SIG-M5 (cell line): ENCODE measurements around the gene PRKAR2B.
"Not testable (repeated sequence)": the region's sequence is repeated elsewhere in the genome, so short reads cannot be mapped to it uniquely, and the experiment has no call there.

Source experiments
- DNase-seq: peaks from one replicate; lab custom pipeline; 2025; lab: John Stamatoyannopoulos, UW

Gene PRKAR2B

DNA sequence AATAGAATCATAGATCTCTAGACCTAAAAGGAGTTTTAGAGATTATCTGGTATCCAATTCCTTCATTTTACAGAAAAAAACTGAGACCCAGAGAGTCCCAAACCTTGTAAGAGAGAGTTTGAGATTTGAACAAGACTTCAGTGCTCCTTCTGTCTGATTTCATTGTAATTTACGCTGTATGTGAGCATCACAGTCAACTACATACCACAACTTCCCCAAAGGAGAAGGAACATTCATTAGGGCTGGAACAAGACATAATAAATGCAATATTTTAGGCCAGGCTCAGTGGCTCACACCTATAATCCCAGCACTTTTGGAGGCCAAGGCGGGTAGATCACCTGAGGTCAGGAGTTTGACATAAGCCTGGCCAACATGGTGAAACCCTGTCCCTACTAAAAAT lies 17.3 kb upstream of the PRKAR2B start:
- DNase-seq: no peak

DNA sequence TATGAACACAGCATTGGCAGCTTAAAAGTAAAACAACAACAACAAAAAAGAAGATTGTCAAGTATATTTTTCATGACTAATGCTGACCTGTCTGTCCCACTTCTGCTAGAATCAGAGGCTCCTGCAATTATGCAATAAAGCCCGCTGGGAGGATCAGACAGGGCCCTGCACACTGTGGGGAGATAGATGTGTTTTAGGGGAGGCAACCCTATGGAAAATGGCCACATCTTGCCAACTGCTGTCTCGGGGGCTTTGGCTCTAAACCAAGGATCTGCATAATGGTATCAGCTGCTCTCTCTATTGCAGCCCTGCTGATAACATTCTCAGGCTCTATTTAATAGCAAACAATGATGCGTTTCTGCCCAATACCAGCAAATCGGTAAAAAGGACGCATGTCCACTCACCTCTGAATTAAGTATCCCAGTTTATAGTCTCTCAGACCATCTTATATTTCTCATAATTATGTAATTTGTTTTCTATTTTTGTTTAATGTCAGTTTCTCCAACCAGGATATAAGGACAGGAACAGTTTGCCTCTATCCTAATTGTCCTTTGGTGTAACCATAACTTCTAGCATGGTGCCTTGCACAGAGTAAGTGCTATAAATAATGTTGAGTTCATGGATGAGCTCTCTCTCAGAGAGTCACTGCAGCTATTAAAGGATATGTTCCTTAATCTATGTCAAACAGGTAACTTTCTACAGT lies 15.3 kb upstream of the PRKAR2B start:
- DNase-seq: no peak

DNA sequence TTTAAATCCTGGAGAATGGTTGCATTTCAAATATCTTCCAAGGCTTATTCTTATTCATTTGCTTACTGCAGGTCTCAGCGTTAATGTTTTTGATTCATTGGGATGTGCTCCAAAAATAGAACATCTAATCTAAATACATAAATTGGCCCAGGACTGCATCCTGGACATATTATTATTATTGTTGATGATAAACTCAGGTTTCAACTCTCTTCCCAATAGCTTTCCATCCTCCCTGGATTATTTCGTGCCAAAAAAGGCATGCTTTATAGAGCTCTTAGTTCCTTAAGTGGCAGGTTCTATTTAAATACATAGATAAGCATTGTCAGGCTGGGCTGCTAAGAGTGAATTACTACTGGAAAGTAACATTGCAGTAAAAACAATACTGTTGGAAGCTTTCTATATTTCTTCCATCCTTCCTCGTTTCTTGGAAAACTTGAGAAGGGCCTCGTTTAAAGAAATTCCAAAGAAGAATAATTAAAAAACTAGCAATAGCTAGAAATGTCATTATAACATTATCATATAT lies 14.7 kb upstream of the PRKAR2B start:
- no peak for DNase-seq

DNA sequence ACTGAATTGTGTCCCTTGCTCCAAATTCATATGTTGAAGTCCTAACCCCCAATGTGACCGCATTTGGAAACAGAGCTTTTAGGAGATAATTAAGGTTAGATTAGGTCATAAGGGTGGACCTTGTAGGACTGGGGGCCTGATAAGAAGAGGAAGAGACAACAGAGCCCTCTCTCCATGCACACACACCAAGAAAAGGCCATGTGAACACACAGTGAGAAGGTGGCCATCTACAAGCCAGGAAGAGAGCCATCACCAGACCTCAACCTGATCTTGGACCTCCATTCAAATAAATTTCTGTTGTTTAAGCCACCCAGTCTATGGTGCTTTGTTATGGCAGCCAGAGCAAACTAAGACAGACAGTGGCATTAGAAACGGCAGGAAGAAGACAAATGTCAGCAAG lies 12.5 kb upstream of the PRKAR2B start:
- DNase-seq: no peak

DNA sequence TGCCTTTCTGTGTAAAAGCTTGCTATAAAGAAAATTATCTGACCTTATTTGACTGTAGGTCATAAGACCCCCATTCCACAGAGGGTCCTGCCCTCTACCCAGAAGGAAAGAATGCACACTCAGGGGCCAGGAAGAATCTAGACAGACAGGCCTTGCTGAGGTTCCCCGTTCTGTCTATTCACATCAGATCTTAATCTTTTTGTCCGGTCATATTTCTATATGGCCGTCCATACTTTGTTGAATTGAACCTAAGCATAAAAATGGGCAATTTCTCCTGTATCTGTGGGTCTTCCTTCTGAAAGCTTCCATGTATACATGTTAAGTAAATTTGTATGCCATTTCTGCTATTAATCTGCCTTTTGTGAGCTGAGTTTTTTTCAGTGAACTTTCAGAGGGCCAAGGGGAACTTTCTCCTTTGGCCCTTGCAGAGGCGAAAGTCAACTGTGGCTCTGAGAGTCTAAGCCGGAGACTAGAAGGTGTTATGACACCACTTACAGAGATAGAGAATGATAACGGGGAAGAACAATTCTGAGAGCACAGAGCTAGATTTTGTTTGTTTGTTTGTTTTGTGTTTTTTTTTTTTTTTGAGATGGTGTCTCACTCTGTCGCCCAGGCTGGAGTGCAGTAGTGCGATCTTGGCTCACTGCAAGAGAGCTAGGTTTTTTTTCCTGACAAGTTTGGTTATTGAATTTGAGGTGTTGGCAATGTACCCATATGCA lies 11.6 kb upstream of the PRKAR2B start:
- no peak for DNase-seq

DNA sequence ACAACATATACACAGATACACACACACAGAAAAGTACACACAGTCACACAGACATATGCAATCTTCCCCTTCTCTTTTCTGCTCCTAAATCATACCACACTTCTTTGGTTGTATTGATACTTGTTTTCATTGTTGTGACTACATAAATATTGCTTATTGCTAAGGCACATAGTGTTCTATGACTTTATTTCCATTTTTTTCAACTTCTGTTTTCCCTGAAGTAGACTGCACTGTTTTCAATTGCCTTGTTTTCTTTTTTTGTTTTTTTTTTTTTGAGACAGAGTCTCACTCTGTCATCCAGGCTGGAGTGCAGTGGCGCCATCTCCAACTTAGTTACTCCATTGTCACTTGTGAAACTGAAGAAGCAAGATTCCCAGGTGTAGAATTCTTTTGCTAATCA lies 10.0 kb upstream of the PRKAR2B start:
- no peak for DNase-seq

DNA sequence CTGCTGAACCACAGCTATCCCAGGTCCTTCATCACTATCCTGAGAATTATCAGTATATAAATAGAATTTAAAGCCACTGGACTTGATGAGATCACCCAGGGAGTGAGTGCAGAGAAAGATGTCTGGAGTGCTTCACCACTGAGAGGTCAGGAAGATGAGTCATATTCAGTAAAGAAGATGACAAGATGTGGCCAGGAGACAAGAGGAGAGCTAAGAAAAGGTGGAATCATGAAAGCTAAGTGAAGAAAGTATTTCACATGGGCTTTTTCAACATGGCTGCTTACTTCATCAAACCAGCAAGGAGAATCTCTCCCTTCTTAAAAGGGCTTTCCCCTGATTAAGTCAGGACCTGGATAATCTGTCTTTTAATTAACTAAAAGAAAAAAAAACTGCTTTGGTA lies 9.1 kb upstream of the PRKAR2B start:
- no peak for DNase-seq

DNA sequence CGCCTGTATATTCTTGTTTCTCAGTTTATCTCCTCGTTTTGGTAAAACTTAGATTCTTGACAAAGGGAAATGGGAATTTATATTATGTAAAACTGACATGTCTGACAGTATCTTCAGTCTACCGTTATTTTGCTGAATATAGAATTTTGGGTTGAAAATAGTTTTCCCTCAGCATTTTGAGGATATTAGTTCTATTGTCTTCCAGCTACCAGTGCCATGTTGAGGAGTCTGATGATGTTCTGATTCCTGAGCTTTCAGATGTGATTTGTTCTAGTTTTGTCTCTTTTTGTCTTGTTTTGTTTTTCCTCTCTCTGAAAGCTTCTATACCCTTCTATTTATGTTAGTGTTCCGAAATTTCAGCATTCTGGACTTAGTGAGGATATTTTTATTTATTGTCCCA lies 8.0 kb upstream of the PRKAR2B start:
- DNase-seq: no peak

DNA sequence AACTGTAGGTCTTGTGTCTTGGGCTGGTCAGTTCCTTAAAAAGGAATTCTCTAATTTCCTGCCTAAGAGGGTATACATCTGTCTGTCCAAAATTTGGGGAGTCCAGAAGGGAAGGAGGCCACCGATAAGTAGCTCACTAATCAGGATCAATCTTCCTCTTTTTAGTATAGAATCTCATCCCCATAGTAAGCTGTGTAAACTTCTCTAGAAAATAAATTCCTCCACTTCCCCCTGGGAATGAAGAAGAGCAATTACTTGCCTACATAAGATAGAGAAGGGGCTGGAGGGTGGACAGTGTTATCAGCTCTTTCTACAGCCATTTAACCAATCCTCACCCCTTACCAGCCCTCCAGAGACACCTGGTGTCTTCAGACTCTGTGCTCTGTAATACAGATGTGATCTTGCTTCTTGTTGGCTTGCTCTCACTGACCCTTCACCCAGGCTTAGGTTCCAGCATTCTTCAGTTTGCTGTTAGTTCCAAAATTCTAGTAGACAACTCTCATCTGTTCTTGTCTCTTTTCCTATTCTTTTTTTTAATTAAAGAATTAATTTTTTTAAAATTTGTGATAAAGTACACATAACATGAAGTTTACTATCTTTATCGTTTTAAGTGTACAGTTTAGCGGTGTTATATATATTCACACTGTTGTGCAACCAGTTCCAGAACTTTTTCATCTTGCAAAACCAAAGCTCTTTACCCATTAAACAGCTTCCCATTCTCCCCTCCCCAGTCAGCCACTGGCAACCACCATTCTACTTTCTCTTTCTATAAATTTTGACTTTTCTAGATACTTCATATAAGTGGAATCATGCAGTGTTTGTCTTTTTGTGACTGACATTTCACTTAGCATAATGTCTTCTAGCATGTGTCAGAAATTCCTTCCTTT lies 6.5 kb upstream of the PRKAR2B start:
- DNase-seq: no peak

DNA sequence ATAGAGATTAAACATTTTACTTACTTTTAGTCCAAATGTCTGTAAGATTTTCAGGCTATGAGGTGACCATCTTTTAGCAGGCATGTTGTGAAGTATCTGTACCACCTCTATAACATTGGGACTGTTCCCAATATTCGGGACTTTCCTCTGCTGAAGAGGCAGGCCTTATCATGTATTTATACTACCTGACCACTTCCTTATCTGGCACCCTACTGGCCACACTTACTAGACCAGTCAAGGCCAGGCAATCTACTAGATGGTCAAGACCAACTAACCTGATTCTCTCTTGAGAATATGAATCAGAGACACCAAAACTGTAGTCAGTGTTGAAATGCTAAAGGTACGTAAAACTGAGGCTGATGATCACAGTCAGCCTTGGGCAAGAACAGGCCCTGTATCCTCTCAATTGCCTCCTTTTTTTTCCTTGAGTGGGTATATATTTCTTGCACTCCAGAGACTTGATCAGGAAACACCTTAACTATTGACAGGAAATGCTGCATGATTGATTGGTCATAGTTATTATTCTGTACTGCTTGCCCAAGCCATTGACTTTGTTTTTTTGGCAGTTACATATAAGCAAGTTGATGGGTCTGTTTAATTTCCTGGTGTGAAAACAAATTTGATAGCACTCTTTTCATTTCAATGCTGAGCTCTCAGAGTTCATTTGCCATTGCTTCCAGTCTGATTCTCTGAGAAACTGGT lies 5.2 kb upstream of the PRKAR2B start:
- no peak for DNase-seq

DNA sequence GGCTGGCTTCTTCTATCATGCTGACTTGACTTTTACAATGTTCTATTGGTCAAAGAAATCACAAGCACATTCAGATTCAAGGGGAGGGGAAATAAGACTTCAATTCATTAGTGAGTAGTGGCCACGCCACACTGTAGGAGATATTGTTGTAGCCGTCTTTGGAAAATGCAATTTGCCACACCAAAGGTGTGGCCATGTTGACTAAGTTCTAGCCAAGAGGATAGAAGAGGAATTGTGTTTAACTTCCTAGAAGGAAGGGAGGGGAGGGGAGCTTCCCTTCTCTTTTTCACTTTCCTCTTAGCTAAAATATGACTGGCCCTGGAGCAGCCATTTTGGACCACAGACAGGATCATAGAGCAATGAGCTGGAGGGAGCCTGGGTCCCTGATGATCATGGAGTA lies 3.4 kb upstream of the PRKAR2B start:
- no peak for DNase-seq

DNA sequence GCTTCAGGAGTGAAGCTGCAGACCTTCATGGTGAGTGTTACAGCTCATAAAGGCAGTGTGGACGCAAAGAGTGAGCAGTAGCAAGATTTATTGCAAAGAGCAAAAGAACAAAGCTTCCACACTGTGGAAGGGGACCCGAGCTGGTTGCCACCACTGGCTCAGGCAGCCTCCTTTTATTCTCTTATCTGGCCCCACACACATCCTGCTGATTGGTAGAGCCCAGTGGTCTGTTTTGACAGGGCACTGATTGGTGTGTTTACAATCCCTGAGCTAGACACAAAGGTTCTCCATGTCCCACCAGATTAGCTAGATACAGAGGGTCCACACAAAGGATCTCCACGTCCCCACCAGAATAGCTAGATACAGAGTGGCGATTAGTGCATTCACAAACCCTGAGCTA lies 2.7 kb upstream of the PRKAR2B start:
- DNase-seq: not testable (repeated sequence)

DNA sequence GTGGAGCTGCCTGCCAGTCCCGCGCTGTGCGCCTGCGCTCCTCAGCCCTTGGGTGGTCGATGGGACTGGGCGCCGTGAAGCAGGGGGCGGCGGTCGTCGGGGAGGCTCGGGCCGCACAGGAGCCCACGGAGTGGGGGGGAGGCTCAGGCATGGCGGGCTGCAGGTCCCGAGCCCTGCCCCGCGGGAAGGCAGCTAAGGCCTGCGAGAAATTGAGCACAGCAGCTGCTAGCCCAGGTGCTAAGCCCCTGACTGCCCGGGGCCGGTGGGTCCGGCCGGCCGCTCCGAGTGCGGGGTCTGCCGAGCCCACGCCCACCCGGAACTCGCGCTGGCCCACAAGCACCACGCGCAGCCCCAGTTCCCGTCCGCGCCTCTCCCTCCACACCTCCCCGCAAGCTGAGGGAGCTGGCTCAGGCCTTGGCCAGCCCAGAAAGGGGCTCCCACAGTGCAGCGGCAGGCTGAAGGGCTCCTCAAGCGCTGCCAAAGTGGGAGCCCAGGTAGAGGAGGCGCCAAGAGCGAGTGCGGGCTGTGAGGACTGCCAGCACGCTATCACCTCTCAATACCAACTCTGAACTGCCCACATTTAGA lies 2.1 kb upstream of the PRKAR2B start:
- not testable (repeated sequence) for DNase-seq

DNA sequence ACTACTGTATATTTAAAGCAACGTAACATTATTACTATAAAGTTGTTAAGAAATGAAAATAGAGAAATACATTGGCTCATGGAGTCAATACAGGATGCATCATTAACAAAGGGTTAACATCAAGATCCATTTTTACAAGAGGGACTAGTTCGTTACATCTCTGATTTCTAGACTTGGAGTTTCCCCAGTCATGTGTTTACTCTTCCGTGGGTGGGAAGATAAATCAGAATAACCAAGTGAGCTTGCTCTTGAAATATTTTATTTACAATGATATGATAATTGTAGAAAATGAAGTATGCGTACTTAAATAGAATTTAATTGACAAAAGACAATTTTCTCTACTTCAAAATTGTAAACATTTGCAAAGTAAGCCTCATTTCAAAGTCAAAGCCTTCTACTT lies 1.0 kb upstream of the PRKAR2B start:
- DNase-seq: no peak

DNA sequence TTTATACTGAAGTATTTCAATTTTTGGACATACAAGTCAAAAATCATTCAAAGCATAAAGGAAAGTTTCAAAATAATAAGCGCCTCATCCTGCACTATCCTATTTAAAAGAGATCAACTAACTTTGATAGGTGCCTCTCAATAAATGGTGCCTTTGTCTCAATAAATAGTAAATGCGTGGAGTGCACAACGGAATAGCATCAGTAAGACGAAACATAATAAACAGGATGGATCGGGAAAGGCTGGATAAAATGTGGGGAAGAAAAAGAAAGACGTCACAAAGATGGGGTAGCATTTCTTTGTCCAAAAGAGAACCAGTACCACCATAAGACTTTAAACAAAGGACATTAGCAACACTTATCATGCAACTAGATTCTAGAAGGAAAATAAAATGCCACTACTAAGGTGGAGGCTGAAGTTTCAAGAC lies 571 bp upstream of the PRKAR2B start:
- no peak for DNase-seq

DNA sequence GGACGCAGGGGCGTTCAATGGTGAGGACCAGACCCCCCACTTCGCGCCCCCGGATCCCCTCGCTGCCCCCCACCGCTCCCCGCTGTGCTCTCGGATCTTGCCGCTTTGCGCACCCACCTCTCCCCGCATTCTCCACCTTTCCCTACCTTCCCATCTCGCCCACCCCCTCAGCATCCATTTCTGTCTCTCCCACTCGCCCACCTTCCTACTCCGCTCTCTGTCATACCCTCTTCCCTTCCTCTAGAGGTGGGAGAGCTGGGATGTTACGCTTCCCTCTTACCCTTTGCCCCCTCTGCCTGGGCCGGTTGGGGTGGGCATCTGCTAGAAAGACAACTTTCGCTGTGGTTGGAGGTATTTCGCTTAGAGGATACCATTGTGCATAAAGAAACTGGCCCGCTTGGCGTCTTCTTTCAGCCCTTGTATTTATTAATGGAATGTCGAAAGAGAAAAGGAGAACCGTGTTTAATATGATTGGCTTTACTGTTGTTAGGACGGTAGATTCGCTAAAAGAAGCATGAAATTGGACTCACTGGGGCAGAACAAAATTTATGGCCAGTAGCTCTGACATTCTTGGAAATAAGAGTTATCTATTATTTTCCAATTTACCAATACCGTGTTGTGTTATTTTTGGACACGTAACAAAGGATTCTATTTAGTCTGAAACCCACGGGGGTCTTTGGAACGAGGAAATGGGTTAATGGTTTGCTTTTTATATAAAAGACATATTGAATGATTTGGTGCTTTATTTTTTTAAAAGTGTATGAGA lies 873 bp downstream of the PRKAR2B start:
- no peak for DNase-seq

DNA sequence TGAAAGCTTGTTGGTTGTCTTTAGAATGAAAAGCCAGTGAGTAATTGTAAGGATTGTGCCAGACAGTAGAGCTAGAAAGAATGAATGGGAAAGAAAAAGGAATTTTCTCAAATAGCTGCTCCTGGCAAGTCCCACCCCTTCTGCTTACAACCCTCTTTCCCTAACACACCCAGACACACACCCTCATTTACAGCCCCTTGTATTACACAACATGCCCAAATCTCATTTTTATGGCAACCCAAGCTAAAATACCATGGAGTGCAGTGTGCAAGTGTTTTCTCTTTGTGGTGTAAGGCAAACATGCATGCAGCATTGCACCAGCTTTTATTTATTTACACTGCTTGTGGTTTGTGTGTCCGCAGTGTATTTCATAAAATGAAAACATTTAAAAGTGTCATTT lies 1.5 kb downstream of the PRKAR2B start:
- DNase-seq: no peak

DNA sequence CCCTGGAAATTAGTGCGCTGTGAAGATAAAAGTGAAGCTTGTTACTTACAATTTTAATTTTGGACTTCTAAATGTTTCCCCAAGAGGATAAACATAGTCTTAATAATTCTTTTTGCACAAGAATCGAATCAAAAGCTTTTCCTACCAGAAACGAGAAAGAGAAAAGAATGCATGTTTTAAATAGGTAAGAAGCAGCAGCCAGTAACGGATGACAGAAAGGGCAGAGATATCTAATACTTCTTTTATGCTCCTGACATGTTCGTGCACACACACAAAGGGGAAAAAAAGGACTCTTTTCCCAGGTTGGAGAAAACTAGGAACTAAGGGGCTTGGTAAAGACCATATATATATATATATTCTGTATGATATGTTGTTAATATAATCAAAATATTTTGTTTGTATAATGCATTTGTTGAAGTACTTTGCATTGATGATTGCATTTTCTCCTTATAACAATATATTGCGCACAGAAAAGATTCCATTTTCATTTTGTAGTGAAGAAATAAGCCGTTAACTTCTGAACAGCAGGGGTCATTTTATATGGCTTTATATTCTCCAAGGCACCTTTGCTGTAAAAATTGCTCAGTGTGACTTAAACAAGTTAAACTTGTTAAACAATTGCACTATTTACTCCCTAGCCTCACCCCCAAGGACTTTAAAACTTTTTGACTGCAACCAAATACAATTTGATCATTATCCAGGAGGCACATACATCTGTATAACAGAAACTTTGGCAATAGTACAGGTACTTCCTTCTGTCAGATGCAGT lies 2.2 kb downstream of the PRKAR2B start:
- no peak for DNase-seq

DNA sequence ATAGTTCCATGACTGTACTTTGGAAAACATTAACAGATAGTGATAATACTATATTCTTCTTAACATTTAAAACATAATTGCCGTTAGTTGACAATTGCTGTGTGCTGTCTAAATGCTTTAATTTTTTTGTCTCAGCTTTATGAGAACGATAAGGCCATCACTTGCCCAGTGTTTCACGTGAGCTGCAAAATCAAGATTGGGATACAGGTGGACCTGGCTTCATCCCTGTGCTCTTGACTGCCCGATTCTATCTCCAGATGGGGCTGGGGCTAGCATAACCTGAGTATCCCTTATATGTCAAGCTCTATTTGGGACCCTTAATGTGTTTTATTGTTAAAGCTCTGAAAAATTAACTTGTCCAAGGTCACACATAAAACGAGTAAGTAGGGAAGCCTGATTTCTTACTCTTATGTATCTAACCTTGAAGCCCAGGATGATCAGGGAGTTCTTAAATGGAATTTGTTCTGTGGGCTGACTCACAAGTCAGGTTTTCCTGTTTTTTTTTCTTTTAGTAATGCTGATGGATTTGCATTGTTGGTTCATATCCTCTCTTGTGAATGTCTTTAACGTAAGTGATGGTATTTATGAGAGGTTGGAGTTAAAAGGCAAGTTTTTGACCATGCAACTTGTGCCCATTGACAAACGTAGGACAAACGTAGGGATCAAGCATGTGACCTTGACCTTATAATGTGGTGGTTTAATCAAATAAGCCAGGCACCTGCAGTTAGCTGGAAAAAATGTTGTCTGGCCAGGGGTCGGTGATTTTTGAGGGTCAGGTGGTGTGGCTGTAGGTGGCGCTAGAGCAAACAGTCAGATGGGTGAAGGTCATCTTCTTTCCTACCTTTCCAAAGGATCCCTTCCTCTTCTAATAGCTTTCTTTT lies 3.6 kb downstream of the PRKAR2B start:
- DNase-seq: no peak
